Fibroblast of the aortic adventitia (primary cell): ENCODE measurements around the gene EVX1. TPM values are rescaled to one million over a fixed set of nuclear protein-coding genes. Genes with fewer than 3 reads are reported as not detected.

ENCODE experiments used
- DNase-seq: peaks from one replicate; pipeline ENCODE4 v3.0.0-alpha.2; 2010; ENCODE audit warnings: low read depth
- H3K4me3 ChIP-seq: 2 replicates; pipeline ENCODE4 v1.5.1; 2011; ENCODE audit warnings: low read depth, mild to moderate bottlenecking, control low read depth, low read length, moderate library complexity
- total RNA-seq: library from RNA; depleted of rRNA; stranded (reverse); fragments of >200 nt; gene quantifications from 2 replicates; pipeline ENCODE4 v1.2.3, GENCODE V29; 2012; ENCODE audit warnings: low replicate concordance
- TF ChIP-seq, protein P1 (sequence below): IDR thresholded peaks from 2 replicates; pipeline ENCODE4 v1.5.1; 2011; ENCODE audit warnings: mild to moderate bottlenecking, low read length, control low read depth, inconsistent platforms; ENCODE audit not compliant: insufficient read depth

EVX1 gene
- total RNA-seq, 1 donor = not detected

- no peak for DNase-seq
- H3K4me3 ChIP-seq = no peak overlapping the region
- TF ChIP-seq, protein P1, sequence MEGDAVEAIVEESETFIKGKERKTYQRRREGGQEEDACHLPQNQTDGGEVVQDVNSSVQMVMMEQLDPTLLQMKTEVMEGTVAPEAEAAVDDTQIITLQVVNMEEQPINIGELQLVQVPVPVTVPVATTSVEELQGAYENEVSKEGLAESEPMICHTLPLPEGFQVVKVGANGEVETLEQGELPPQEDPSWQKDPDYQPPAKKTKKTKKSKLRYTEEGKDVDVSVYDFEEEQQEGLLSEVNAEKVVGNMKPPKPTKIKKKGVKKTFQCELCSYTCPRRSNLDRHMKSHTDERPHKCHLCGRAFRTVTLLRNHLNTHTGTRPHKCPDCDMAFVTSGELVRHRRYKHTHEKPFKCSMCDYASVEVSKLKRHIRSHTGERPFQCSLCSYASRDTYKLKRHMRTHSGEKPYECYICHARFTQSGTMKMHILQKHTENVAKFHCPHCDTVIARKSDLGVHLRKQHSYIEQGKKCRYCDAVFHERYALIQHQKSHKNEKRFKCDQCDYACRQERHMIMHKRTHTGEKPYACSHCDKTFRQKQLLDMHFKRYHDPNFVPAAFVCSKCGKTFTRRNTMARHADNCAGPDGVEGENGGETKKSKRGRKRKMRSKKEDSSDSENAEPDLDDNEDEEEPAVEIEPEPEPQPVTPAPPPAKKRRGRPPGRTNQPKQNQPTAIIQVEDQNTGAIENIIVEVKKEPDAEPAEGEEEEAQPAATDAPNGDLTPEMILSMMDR = no peak
Observed at GRCh38 chr7:27202018-27202861, 40.4 kb upstream of the EVX1 start.

DNA sequence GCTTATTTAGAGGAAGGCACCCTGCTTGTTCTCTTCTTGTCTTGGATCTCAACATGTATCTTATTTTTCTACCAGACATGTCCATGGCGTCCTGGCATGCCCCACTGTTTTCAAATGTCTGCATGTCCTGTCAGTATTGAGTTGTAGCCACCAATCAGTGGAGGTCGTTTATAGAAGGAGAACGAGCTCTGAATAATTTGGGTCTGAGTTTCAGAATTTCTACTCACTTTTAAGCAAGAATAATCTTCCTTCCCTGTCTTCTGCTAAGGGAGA is 39.8 kb upstream of the EVX1 start:
- TF ChIP-seq, protein P1 = no peak
- no peak overlapping the region for H3K4me3 ChIP-seq
- no peak for DNase-seq

- TF ChIP-seq, protein P1 = no peak
- no peak overlapping the region for H3K4me3 ChIP-seq
- no peak for DNase-seq
Observed at GRCh38 chr7:27203365-27203953, 39.1 kb upstream of the EVX1 start.

GRCh38 chr7:27203964-27204594 is 38.5 kb upstream of the EVX1 start:
- no peak for DNase-seq
- TF ChIP-seq, protein P1 = no peak
- H3K4me3 ChIP-seq = no peak overlapping the region

DNA sequence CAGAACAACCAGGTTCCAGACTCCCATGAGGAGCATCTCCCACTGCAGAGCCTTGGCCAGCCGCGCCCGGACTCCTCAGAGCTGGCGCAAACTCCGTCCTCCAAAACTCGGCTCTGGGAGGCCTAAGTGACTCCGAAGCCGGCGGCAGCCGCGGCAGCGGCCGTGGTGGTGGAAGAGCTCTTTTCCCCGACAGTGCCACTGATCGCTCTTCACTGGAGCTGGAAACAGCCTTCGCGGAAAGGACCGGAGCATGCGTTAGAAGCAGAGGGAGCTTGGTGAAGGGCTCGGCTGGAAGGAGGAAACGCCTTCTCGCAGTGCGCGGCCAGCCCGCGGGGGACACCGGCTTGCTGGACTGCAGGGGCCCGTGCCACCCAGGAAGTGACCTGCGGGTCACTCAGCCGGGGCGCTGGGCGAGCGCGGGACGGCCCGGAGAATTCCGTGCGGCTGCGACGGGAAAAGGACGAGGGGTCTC is 37.7 kb upstream of the EVX1 start:
- no peak overlapping the region for H3K4me3 ChIP-seq
- DNase-seq = no peak
- TF ChIP-seq, protein P1 = no peak

- DNase-seq = no peak
- TF ChIP-seq, protein P1 = no peak
- no peak overlapping the region for H3K4me3 ChIP-seq
Observed at GRCh38 chr7:27205325-27206280, 37.0 kb upstream of the EVX1 start.
